HG02588 (cell line): ENCODE data around the gene PPARA.

ENCODE experiments used
- ATAC-seq: cut with Tn5 transposase; IDR thresholded peaks from one replicate; pipeline ENCODE4 v1.9.1; 2021; ENCODE audit warnings: mild to moderate bottlenecking, moderate library complexity; ENCODE audit not compliant: unreplicated experiment

PPARA gene

DNA sequence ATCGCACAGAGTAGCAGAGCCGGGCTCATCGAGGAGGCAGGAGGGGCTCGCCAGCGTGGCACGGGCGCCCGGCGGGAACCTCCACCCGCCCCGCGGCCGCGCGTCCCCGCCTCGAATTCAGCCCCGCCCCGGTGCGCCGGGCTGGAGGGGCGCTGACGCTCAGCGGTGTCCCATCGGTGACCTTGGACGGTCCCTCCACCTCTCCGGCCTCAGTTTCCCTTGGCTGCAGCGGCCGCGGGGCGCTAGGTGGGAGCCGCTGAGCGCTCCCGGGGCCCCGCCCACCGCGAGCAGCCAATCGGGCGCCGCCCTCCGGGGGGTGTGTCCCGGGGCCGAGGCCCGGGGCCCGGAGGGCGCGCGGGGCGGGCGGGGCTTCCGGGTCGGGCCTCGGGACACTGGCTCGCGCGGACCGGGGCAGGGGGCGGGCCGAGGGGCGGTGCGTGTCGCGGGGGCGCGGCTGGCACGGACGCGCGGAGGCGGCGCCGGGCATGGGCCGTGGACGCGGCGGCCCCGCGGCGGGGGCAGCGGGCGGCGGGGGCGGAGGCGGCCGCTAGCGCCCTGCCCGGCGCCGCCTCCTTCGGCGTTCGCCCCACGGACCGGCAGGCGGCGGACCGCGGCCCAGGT lies at the start of gene PPARA:
TSS of gene PPARA (plus strand) at position 493 of the 621 bp plus-strand sequence. CDS start 47,858 bp downstream, outside the sequence.
- peak; percentile 72 for ATAC-seq

DNA sequence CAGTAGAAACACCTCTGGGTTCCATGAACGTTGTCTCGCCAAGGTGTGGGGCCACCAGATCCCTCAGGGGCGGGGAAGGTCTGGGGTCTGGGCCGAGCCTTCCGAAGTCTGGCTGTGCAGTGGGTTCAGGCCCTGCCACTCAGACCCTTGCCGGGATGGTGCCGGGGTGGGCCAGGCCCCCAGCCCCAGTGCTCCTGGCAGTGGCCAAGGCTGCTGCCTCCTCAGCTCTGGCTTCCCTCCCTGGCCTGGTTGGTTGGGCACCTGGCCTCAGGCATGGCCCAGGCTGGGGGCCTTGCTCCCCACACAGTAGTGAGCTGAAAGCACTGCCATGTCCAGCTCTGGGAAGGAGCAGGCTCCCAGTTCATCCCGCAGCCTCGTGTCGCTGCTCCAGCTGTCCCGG lies 48.2 kb upstream of the PPARA start:
- no peak for ATAC-seq

GRCh38 chr22:46102752-46103151 lies 47.6 kb upstream of the PPARA start:
- ATAC-seq: no peak

- ATAC-seq: no peak
Measured at GRCh38 chr22:46103181-46103580, 47.1 kb upstream of the PPARA start.

DNA sequence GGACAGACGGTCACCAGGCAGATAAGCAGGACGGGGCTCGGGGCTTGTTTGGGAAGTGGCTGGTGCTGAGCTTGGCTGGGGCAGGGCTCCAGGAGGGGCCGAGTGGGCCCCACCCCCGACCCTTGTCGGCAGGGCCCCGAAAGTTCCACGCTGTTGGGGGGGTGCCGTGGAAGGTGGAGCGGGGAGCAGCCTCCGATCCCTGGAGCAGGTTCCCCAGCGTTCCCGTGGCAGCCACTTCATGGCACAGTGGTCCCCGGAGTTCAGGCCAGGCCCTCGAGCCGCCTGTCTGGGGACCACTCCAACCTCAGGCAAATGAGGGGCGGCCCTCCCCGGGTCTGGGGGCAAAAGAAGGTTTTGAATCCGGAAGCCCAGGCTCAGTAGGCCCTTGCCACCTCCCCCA lies 46.7 kb upstream of the PPARA start:
- no peak for ATAC-seq

DNA sequence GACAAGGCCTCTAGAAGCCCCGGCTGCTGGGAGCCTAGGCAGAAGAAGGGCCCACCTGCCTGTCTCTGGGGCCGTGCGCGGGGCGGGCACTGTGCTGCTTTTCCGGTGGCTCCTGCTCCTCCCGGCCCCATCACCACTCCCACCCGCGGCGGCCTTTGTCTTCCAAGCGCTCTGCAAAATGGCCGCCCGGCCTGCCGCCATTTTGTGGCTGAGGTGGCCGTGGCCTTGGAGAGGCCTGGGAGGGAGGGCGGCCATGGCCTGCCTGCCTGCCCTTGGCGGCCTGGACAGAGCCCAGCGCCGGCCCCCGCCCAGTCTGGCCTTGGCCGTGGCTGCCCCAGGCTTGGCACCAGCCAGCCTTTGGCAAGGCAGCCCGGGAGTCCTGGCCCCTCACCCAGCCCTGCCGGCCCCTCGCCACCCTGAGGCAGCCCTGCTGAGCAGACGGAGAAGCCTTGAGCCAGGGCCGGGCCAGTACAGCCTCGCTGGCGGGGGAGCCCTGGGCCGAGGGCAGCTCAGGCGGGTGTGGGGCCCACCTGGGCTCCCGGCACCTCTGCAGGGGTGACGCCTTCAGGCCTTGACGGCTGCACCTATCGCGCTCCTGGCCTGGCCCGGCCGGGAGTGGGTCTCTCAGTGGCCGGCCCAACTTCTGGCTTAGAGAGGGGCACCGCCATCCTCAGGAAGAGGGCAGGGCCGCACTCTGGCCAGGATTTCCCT lies 46.0 kb upstream of the PPARA start:
- no peak for ATAC-seq

GRCh38 chr22:46104881-46105493 lies 45.3 kb upstream of the PPARA start:
- ATAC-seq: no peak

DNA sequence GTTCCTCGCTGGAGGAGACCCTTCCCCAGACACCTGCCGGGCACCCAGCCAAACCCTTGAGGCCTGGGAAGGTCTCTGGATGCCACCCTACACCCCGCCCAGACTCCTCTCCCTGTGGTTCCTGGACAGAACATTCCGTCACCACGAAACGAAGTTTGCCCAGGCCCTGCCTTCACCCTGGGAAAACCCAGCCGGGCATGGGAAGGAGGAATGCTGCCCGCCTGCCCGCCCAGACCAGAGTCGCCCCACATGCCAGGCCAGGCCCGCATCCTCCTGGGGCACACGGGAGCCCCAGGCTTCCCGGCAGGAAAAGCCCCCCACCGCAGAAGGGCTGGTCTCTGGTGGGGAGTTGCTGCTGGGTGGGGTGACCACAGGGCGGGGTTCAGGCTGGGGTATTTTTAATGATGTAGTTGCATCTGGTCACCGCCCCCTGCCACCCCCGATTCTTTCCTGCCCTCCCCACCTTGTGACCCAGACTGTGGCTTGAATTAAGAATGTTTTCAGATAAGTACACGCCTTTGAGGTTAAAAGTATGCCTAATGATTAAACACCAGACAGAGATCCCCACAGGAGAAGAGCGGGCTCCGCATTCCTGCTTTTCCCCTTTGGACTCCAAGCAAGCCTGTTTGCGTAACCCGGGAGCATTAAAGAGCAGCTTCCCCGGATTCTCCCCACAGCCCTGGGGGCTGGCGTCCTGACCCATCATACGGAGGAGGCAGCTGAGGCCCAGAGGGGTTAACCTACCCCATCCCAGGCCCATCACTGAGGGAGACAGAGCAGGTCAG lies 44.6 kb upstream of the PPARA start:
- no peak for ATAC-seq

GRCh38 chr22:46106279-46107022 lies 43.9 kb upstream of the PPARA start:
- ATAC-seq: no peak

DNA sequence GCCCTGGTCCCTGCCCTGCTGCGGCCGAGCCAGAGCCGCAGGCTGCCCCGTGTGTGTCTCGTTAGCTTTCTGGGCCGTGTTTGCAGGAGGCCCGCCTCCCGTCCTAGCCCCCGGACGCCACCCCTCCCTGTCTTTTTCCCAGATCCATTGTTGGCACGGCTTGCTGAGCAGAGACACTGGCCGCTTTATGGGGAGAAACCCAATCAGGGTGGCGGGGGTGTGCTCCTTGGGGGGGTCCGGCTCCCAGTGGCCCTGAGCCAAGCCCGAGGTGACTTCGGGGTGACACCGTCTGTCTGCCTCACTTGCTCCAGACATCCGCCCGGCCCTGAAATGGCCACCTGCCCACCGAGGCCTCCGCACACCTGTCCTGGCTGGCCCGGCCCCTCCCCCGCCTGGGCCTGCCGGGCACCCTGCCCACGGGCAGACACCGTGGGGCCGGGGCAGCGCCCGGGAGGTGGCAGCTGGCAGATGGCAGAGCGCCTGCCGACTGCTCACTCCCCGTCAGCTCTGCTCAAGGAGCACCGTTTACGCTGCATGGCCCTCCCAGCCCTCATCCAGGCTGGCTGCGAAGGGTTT lies 43.1 kb upstream of the PPARA start:
- ATAC-seq: no peak

DNA sequence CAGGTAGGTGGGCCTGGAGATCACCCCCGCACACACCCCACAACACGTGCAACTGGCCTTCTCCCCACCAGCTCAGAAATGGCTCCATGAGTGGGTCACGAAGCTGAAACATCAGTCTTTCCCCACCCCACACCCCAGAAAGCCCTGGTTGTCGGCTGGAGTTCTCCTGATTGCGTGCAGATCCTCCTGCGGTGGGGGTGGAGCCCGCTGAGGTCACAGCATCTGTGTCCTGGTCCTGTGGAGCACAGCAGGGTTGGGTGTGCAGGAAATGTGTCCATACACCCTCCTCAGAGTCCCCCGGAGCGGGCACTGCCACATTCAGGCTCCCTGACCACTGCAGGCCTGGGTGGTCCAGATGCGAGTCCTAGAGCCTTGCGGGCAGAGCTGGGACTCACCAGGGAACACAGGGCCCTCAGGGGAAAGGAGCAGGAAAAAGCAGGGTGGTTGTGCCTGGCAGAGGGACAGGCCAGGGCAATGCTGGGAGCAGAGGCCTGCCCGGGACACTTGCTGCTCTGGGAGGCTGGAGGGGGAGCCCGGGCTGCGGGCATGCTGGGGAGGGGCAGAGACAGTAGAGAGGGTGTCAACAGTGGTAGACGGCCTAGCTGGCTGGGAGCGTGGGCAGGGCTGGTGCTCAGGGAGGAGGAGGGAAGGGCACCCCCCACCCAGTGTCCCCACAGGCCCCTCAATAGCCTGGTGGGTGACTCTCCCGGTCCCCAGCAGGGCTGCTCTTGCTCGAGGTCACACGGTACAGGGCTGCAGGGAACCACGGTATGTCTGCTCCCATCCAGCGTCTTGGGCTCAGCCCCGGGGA lies 42.4 kb upstream of the PPARA start:
- ATAC-seq: no peak

- ATAC-seq: no peak
Measured at GRCh38 chr22:46108564-46109473, 41.5 kb upstream of the PPARA start.

- ATAC-seq: no peak
Measured at GRCh38 chr22:46109474-46110003, 40.8 kb upstream of the PPARA start.

DNA sequence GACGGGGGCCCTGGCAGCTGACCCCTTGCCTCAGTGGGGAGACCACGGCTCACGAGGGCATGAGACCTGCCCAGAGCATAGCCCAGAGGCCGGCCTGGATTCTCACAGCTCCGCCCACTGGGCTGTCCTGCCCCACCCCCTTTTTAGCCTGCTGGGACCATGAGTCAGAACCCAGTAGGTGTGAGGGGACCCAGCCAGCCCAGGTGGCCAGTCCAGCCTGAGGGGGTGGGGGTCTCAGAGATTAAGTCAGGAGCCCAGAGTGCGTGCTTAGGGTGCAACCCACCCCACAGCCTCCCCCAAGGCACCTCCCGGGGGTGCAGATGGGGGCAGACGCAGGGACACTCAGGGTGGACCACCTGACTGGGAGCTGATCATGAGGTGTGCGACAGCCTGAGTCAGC lies 40.1 kb upstream of the PPARA start:
- ATAC-seq: no peak

- no peak for ATAC-seq
Measured at GRCh38 chr22:46111645-46112306, 38.5 kb upstream of the PPARA start.

GRCh38 chr22:46112405-46112804 lies 37.9 kb upstream of the PPARA start:
- no peak for ATAC-seq

DNA sequence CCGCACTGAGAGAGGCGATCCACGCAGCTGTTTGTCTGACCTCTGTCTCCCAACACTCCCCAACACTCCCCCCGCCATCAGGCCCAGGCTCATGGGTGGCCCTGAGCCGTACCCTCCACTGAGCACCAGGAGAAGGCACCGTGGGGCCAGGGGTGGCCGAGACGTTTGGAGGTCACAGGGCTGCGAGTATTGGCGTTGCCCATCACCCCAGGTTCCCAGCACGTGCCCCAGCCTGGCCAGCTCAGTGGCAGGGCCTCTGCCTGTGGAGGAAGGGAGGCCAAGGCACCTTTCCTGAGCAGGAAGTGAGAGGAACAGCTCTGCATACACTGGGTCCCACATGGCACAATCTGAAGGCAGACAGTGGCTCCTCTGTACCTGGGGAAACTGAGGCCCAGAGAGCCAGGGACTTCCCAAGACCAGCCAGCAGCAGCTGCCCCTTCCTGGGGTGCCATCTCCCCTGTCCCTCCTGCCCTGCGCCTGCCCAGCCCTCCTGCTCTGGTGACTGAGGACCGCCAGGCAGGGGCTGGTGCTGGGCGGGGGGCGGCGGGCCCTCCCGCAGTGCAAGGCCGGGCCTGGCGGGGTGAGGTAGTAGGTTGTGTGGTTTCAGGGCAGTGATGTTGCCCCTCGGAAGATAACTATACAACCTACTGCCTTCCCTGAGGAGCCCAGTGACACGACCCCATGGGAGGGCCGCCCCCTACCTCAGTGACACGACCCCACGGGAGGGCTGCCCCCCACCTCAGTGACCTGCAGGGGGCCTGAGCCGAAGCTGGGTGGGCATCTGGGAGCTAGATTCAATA lies 37.0 kb upstream of the PPARA start:
- no peak for ATAC-seq
